Right forelimb (tissue), 1 donor: ENCODE results near the gene BCKDK.
"Not testable (repeated sequence)": the region's sequence is repeated elsewhere in the genome, so short reads cannot be mapped to it uniquely, and the experiment has no call there.

Source experiments
- DNase-seq: peaks from one replicate; pipeline ENCODE4 v3.0.0-alpha.2; 2018

The BCKDK gene

DNA sequence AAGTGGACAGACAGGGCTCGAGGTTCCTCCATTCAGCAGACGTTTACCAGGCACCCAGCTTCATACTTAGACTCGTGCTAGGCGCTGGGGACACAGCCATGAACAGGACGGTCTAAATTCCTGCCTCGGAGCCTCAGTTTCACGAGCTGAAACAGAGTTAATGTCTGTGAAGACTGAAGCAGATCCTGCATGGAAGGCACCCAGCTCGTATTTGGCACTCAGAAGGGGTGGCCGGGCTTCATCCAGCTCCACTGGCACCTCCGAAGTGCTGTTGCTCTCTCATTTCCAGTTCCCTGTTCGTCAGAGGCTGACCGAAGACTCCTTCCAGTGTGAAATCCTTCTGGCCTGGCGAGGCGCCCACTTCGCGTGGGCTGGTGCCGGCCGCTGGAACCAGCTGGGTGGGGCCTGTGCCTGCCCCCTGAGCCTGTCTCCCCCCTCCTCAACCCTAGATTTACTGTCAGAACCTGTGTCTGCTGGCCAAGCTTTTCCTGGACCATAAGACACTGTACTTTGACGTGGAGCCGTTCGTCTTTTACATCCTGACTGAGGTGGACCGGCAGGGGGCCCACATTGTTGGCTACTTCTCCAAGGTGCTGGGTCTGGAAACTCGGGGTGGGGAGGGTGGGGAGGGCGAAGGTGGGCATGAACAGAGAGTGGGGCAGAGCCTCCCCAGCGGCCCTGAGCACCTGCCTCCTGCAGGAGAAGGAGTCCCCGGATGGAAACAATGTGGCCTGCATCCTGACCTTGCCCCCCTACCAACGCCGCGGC lies 21.6 kb downstream of the BCKDK start:
- no peak for DNase-seq

DNA sequence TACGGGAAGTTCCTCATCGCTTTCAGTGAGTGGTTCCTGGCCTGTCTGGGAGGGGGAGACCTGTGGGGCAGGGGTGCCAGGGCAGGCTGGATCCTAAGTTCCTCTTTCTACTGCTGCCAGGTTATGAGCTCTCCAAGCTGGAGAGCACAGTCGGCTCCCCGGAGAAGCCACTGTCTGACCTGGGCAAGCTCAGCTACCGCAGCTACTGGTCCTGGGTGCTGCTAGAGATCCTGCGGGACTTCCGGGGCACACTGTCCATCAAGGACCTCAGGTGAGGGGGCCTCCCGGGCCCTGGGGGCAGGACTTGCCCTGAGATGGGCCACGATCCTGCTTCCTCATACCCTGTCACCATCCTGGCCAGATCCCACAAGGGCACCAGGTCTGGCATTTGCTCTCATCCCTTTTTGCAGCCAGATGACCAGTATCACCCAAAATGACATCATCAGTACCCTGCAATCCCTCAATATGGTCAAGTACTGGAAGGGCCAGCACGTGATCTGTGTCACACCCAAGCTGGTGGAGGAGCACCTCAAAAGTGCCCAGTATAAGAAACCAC lies 22.2 kb downstream of the BCKDK start:
- no peak for DNase-seq

DNA sequence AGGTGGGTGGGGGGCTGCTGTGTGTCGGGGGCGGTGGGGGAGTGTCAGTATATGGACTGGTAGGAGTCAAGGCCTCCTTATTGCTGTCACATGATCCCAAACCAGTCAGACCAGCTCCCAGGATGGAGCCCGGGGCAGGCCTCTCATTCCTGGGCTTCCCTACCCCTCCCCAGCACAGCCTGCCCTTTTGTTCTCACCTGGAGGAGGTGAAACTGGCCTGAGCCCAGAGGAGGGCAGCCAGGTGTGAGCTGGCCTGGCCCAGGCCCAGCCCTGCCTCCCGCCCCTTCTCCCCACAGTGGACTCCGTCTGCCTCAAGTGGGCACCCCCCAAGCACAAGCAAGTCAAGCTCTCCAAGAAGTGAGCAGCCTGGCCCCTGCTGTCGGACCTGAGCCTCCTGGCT lies 22.7 kb downstream of the BCKDK start:
- no peak for DNase-seq

DNA sequence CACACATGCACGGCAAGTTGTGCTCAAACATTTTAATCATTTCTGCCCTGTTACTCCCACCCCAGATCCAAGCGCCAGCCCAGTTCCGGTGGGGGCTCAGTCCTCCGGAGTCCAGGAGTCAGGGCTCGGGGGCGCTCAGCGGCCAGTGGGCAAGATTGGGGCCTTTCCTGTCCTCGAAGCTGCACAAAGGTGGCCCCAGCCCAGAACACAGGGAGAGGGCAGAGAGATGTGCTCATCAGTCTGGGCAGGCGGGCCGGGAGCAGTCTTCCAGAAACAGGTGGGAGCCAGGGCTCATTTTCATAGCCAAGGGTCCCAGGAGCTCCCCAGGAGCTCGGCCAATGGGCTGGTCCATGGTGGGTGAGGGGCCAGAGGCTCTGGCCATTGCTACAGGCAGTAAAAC lies 23.2 kb downstream of the BCKDK start:
- no peak for DNase-seq

DNA sequence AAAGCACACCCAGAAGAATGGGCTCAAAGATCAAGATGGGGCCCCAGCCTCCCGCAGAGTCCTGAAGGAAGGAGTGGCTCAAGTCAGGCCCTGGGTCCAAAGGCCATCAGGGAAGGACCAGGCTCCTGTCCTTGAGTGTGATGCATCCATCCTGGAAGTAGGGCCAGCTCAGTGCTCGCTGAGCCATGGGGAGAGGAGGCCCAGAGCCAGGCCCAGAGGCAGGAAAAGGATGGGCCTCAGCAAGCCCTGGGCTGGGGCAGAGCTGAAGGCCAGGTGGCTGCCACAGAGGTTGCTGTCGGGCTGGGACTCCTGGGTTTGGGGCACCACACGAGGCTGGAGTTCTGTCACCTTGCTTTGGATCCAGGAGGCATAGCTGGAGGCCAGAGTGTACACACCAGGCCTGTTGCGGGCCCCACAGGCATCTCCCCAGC lies 23.7 kb downstream of the BCKDK start:
- no peak for DNase-seq

DNA sequence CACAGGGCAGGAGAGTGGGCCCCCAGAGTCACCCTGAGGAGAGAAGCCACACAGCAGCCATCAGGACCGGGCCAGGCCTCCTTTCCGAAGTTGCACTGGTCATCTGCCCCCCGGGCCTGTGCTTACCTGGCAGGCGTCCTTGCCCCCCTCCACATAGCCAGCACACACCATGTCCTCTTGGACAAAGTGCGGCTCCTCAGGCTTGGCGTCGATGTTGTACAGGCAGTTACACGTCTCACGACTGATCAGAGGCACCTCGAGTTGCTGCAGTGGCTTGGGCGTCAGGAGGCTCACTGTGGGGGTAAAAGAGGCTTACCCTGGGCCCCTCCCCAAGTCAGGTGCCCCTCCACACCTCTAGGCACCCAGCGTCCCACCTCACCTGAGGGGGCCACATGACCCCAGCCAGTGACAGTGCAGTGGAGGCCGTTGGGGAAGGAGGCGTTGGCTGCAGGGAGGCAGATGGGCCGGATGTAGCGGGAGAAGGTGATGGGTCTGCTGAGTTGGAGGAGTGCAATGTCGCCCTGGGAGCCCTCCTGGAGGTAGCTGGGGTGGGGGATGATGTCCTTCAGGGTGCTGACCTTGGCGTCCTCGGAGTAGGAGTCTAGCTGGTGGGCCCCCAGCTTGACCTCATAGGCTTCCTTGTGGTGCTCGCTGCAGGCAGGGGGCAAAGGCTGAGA lies 24.3 kb downstream of the BCKDK start:
- DNase-seq: no peak

DNA sequence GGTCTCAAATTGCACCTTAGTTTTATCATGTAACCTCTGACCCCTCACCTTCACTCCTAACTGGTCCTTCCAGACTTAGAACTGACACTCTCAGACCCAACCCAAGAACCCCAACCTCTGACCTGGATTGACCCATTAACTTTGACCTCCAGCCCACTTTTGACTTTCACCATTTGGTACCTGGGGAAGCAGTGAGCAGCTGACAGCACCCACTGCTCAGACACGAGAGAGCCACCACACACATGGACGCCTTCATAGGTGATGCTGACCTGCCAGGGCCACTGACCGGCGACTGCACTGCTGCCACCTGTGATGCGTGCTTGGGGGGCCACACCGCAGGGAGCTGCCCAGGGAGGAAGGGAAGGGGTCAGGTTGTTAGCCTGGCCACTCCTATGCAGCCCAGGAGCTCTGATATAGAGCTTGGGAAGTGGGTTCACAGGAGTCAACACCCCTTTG lies 24.9 kb downstream of the BCKDK start:
- DNase-seq: no peak

DNA sequence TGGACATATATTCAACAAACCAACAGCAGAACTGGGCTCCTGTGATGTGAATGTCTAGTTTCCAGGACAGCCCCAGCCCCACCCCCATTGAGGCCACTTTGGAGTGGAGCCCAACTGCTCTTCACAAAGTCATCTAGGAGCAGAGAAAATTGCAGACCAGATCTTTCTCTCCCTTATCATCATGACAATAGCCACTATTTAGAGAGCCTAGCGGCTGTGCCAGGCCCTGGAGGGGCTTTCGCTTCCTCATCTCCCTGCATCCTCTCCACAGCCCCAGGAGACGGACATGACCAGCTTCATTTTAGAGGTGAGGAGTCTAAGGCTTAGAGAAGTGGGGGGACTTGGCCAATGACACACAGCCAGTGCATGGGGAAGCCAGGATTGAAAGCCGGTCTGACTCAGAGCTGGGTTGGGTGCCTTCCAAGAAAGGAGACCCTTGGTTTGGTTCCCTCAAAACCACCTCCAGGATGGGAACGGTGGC lies 25.9 kb downstream of the BCKDK start:
- DNase-seq: no peak

DNA sequence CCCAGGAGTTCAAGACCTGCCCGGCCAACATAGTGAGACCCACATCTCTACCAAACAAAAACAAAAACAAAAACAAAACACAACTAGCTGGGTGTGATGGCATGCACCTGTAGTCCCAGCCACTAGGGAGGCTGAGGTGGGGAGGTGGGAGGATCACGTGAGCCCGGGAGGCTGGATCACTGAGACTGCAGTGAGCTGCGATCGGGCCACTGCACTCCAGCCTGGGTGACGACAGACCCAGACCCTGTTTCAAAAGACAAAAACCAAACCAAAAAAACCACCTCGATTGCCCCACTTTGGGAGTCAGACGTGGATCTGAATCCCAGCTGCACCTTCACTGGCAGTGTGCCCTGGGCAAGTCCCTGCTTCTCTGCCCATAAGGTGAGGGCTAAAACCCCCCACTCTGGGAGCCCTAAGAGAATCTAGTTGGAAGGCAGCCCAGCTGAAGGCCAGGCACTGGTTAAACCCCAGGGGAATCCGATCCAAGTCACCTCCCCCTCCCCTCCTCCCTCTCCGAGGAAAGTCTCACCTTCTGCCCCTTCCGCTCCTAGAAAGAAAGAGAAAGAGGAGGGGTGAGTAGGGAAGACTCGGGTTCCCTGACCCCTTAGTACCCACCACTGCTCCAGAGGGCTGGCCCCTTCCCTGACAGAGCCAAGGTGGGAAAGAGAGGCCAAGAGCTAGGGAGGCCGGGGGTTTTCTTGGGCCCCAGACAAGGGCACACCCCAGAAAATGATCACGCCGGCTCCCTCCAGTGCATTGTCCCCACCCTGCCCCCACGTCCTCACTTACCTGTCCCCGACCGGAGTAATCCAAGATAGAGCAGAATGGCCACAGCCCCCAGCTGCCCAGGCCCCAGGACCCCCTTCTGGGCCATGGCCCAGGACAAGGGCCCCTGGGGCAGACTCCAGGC lies 26.7 kb downstream of the BCKDK start:
- DNase-seq: no peak

DNA sequence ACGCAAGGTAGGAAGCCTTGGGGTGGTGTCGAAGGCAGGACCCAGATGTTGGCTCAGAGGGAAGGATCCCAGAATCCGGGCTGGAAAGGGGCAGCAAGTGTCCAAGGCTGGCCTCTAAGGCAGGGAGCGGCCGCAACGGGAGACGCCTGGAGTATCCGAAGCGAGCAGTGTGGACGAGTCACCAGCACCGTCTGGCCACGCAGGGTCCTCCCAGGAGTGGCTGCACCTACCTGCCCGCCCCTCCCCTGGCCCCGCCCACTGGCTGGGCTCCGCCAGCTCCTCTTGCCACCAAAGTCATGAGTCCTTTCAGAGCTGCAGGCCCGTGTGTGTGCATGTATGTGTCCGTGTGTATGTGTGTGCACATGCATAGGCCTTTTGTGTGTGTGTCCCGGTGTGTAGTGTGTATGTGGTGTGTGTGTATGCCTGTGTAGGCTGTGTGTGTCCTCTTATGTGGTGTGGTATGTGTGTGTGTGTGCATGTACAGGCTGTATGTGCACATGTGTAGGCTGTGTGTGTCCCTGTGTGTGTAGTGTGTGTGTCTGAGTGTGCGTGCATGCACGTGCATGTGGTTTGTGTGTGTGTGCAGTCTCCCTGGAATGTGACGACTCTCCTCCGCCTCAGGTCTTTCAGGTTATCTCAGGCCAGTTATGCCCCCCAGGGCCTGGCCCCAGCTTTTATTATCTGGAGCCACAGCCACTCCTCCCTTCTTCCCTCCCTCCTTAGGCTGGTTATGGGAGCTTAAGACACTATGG lies 27.5 kb downstream of the BCKDK start, which contains the start of gene PRSS8:
Gene PRSS8 (minus strand): TSS at position 193 of the 752 bp plus-strand sequence. CDS start 229 bp downstream, outside the sequence.
- no peak for DNase-seq

DNA sequence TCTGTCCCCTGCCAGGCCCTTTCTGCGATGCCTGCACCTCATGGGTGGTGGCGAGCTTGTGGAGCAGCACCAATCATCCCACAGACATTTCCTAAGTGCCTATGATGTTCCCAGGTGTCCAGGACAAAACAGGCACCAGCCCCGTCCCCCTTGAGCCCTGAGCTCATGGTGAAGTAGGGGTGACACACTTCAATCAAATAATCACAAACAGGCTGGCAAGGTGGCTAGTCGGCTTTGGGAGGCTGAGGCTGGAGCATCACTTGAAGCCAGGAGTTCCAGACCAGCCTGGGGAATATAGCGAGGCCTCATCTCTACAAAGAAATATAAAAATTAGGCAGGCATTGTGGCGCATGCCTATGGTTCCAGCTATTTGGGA lies 28.1 kb downstream of the BCKDK start:
- no peak for DNase-seq

DNA sequence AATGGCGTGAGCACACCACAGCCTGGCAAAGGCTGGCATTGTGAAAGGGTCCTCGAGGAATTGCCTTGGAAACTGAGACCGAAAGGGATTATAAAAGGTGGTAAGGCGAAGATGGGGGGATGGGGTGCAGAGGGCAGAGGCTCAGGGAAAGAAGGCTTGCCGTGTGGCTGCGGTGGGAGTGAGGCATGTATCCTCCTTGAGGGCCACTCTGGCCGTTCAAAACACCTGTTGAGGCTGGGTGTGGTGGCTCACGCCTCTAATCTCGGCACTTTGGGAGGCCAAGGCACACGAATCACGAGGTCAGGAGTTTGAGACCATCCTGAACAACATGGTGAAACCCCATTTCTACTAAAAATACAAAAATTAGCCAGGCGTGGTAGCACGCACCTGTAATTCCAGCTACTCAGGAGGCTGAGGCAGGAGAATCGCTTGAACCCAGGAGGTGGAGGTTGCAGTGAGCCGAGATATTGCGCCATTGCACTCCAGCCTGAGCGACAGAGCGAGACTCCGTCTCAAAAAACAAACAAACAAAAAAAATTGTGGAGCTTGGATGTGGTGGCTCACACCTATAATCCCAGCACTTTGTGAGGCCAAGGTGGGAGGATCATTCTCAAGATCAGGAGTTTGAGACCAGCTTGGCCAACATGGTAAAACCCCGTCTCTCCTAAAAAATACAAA lies 28.8 kb downstream of the BCKDK start:
- not testable (repeated sequence) for DNase-seq

DNA sequence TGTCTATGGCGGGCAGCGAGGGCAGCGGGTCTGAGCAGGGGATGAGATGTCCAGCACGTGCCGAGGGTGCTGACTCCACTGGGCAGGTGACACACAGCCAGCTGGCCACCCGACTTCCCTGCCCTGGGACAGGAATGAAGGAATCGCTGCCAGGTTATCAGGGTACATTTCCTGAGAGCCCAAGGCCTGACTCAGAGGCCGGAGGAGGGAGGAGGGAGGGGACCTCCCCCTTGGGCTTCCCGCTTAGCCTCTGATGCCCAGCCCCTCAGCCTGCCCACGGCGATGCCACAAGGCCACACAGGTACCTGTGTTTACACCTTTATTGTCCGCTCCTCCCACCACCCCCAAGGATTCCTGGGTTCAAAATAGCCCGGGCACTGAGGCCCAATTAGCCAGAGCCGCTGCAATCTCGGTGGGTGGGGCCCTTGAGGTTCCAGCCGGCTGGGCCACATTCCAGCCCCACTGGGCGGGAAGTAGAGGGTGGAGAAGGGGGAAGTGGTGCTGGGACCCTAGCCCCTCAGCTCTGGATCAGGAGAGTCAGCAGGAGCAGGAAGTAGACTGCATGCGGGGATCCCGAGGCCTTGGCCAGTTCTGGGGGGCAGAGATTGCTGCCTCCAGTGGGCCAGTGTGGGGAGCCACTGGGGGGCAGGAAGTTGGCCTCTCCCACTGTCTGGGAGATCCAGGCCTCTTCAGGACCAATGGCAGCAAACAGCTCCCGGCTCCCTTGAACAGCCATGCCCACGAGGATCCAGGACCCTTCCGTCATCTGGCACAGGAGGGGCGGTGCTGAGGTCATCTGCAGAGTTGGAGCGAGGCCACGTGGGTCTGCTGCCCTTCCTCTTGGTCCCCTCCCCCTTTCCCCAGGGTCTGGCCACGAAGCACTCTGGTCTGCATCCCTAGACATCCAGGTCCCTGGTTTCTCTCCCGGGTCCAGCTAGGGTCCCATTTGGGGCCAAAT lies 30.7 kb downstream of the BCKDK start:
- no peak for DNase-seq

DNA sequence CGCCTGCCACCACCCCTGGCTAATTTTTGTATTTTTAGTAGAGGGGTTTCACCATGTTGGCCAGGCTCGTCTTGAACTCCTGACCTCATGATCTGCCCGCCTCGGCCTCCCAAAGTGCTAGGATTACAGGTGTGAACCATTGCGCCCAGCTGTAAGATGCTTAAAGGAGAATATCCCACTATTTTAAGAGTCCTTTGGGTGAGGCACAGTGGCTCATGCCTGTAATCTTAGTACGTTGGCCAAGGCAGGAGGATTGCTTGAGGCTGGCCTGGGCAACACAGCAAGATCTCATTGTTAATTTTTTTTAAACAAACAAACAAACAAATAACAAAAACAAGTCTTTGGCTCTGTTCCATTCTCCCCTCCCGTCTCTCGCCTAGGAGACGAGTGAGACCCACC lies 32.9 kb downstream of the BCKDK start:
- not testable (repeated sequence) for DNase-seq

DNA sequence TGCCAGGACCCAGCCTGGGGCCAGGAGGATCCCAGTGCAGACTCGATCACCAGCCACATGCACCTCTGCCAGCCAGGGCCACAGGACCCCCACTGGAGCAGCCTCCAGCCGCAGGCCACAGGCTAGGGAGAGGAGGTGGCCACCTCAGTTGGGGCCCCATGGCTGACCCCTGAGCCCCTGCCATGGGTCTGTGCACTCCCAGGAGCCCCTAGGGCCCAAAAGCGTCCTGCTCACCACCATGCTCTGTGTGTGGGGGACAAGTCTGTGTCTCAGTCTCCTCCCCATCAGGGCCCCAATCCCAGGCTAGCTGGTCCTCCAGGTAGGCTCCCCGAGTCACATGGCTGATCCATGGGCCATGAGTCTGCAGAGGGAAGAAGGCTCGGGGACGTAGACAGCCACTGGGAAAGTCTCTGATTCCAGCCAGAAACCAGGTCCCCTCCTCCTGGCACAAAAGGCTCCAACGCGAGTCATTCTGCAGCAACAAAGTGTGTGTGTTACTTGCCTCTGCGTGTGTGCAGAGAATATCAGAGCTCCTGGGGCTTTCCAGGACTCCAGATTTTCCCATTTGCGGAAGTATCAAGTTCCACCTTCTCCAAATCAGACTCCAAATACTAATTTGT lies 33.4 kb downstream of the BCKDK start:
- no peak for DNase-seq

DNA sequence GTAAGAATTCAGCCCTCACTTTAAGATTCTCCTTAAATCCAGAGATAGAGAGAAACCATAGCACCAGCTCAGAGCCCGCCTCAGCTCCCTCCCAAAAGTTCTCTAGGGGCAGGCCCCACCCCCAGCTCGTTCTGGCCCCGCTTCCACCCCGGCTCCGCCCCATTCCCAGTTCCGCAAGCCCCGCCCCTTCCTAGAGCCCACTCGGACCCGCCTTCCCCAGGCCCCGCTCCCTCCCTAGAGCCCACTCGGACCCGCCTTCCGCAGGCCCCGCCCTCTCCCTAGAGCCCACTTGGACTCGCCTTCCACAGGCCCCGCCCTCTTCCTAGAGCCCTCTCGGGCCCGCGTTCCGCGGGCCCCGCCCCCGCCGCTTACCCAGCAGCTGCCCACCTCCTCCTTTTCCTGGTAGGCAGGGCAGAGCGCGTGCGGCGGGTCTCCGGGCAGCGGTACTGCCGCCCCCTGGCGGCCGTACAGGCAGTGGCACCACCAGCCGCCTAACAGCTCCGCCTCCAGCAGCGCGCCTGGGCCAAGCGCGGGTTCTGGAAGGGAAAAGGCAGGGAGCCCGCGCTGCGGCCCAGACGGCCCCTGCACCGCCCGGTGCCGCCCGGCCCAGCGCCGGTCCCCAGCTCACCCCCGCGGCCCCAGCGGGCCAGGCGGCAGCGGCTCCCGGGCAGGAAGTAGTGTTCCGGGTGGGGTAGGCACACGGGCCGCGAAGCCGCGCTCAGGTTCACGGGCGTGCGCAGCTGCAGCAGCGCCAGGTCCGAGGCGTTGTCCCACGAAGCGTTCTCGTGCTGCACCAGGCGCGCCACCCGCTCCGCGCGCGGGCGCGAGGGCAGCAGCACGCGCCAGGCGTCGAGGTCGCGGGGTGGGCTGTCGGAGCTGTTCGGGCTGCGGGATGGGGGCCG lies 34.2 kb downstream of the BCKDK start:
- DNase-seq: peak; percentile 100

DNA sequence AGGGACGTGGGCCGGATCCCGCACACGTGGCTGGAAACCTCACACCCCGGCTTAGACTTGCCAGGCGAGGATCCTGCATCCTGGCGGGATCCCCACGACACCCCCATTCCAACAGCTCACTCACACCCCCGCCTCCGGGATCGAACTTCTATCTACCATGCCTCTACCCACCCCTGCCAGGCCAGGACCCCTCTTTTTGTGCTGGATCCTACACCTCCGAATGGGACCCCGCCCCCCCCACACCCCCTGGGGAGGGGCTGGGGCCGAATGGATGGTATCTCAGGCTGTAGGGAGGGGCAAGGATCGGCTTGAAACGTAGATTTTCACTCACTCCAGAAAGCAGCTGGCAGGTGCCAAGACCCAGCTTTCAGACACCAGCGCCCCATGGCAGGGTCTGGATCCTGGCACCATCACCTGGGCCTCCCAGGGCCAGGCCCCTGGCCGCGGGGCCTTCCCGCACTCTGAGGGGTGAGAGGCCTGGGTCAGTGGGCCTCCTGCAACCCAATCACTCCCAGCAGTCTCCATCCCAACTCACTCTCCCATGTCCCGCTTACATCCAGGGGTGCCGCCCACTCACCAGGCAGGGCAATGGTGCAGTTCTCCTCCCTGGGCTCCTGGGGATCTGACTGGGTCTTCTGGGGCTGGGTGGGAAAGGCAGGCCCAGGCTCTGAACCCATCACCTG lies 35.0 kb downstream of the BCKDK start:
- no peak for DNase-seq

DNA sequence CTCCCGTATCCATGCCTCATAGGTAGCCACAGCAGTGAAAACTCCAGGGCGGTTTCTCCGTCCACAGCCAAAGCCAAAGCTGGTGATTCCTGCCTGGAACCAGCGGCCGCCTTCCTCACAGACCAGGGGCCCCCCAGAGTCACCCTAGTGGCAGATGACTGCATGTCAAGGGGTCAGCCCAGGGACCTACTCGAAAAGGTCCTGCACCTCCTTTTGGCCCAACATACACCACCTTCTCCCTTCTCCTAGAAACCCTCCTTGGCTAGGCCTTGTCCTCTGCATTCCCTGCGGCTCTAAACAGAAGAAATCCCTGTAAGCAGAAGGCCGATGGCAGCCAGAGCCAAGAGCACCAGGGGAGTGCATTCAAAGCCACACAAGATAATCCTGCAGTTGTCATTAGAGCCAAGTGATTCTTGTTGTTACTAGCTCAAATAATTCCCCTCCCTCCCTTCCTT lies 35.5 kb downstream of the BCKDK start:
- DNase-seq: no peak
